Measurements from ENCODE around the gene DENND1A. TPM values are rescaled to one million over a fixed set of nuclear protein-coding genes. Genes with fewer than 3 reads are reported as not detected.

DENND1A gene
- total RNA-seq, 1 experiment from 2014 or later: 23.5 TPM

GRCh38 chr9:123419721-123420591 lies 510.0 kb downstream of the DENND1A start:
- Mint-ChIP-seq H3K4me3 (no peak overlapping the region), H3K9me3 (no peaks in the 10 kb centered on the region), H3K4me1 (peaks cover 43% of the 10 kb centered on the region), H3K27ac (no peak overlapping the region), H3K36me3 (0 out of 2 replicates have a peak, but pooled peaks cover 2% of the 10 kb centered on the region), H3K27me3 (ENCODE audit: low read depth) (no peaks in the 10 kb centered on the region)
- DNase-seq (ENCODE audit: low spot score) (no peak), ATAC-seq (no peak)
- TF ChIP-seq OVOL2 (CRISPR knock-in tag; IDR thresholded peaks at IDR 0.05; ENCODE audit: borderline replicate concordance) (no peak), NFE2L1 (CRISPR knock-in tag; IDR thresholded peaks at IDR 0.05) (no peak), ZNF423 (CRISPR knock-in tag; IDR thresholded peaks at IDR 0.05) (no peak), KAT7 (CRISPR knock-in tag; IDR thresholded peaks at IDR 0.05; ENCODE audit: borderline replicate concordance) (no peak), IRF1 (CRISPR knock-in tag; IDR thresholded peaks at IDR 0.05) (no peak), NFYB (CRISPR knock-in tag; conservative IDR thresholded peaks at IDR 0.05; ENCODE audit: low read depth) (no peak), ZNF219 (CRISPR knock-in tag; IDR thresholded peaks at IDR 0.05; ENCODE audit: borderline replicate concordance) (no peak), ZNF317 (CRISPR knock-in tag; IDR thresholded peaks at IDR 0.05; ENCODE audit: borderline replicate concordance, low read depth) (no peak)
- CTCF ChIA-PET: interaction anchor here (0.6 to 2.1 kb wide), 5 partner anchors 18 to 842 kb away, joined by 3 to 8 read pairs (median 5); no protein-coding TSS in a partner anchor
- POLR2A ChIA-PET: interaction anchor here (0.6 kb wide), 1 partner anchor 578 kb away, joined by 3 read pairs; no protein-coding TSS in a partner anchor

GRCh38 chr9:123419091-123419490 lies 510.8 kb downstream of the DENND1A start:
- Mint-ChIP-seq H3K4me3 (no peak overlapping the region), H3K27me3 (ENCODE audit: low read depth) (no peaks in the 10 kb centered on the region), H3K36me3 (0 out of 2 replicates have a peak, but pooled peaks cover 2% of the 10 kb centered on the region), H3K4me1 (peaks cover 52% of the 10 kb centered on the region), H3K9me3 (no peaks in the 10 kb centered on the region), H3K27ac (peak overlapping the region; percentile 81)
- ChIA-PET CTCF (interaction anchor here (2.1 kb wide), 1 partner anchor 20 kb away, joined by 7 read pairs; no protein-coding TSS in a partner anchor), POLR2A (no interaction called here)
- ATAC-seq (no peak), DNase-seq (ENCODE audit: low spot score) (no peak)
- no peak for TF ChIP-seq CREB1 (CRISPR knock-in tag; IDR thresholded peaks at IDR 0.05)
- no peak for TF ChIP-seq ZMAT4 (CRISPR knock-in tag; IDR thresholded peaks at IDR 0.05)
- no peak for TF ChIP-seq CTCF (IDR thresholded peaks at IDR 0.05)
- TF ChIP-seq ATF3 (CRISPR knock-in tag; conservative IDR thresholded peaks at IDR 0.05): no peak
- TF ChIP-seq ZNF281 (CRISPR knock-in tag; IDR thresholded peaks at IDR 0.05): no peak
- TF ChIP-seq NFE2L1 (CRISPR knock-in tag; IDR thresholded peaks at IDR 0.05): no peak
- no peak for TF ChIP-seq E2F4 (CRISPR knock-in tag; IDR thresholded peaks at IDR 0.05; ENCODE audit: borderline replicate concordance, low read depth)
- TF ChIP-seq ZNF425 (CRISPR knock-in tag; conservative IDR thresholded peaks at IDR 0.05): no peak
- no peak for TF ChIP-seq RORB (CRISPR knock-in tag; IDR thresholded peaks at IDR 0.05)
- TF ChIP-seq AR (CRISPR knock-in tag; IDR thresholded peaks at IDR 0.05): no peak
- TF ChIP-seq ZBTB21 (CRISPR knock-in tag; IDR thresholded peaks at IDR 0.05; ENCODE audit: borderline replicate concordance): no peak
- TF ChIP-seq NR3C1 (CRISPR knock-in tag; conservative IDR thresholded peaks at IDR 0.05; ENCODE audit: low read depth): no peak
- TF ChIP-seq TEAD1 (CRISPR knock-in tag; IDR thresholded peaks at IDR 0.05): no peak
- no peak for TF ChIP-seq CBFB (CRISPR knock-in tag; IDR thresholded peaks at IDR 0.05; ENCODE audit: low read depth)
